ENCODE measurements around the gene CHD5.

GRCh38 chr1:6163973-6164617 is 16.0 kb downstream of the CHD5 start:
- no peak for TF ChIP-seq CTCF (IDR thresholded peaks at IDR 0.05)
- TF ChIP-seq POLR2A (IDR thresholded peaks at IDR 0.05), result no peak
- TF ChIP-seq EP300 (IDR thresholded peaks at IDR 0.05), result no peak

Data from tibial nerve (tissue), 4 donors.